ENCODE measurements around the gene AREG.

GRCh38 chr4:74408639-74409038 is 36.3 kb upstream of the AREG start:
- TF ChIP-seq, protein P1, sequence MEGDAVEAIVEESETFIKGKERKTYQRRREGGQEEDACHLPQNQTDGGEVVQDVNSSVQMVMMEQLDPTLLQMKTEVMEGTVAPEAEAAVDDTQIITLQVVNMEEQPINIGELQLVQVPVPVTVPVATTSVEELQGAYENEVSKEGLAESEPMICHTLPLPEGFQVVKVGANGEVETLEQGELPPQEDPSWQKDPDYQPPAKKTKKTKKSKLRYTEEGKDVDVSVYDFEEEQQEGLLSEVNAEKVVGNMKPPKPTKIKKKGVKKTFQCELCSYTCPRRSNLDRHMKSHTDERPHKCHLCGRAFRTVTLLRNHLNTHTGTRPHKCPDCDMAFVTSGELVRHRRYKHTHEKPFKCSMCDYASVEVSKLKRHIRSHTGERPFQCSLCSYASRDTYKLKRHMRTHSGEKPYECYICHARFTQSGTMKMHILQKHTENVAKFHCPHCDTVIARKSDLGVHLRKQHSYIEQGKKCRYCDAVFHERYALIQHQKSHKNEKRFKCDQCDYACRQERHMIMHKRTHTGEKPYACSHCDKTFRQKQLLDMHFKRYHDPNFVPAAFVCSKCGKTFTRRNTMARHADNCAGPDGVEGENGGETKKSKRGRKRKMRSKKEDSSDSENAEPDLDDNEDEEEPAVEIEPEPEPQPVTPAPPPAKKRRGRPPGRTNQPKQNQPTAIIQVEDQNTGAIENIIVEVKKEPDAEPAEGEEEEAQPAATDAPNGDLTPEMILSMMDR (conservative IDR thresholded peaks at IDR 0.05 in 1 of 2, IDR thresholded peaks at IDR 0.05 in 1 of 2; ENCODE audit: low read depth in 1 of 2, low read length in 2 of 2), result no peak
- no peak for TF ChIP-seq EZH2 (IDR thresholded peaks at IDR 0.05; ENCODE audit: low read length, missing control alignments)

All from fibroblast of lung (primary cell).